Mesothelial cell of epicardium (in vitro differentiated cells): ENCODE data around the gene MAML1. TPM values are rescaled to one million over a fixed set of nuclear protein-coding genes. Genes with fewer than 3 reads are reported as not detected.

Source experiments
- DNase-seq, 2 experiments: peaks; one replicate each; pipeline ENCODE4 v3.0.0; 2021; ENCODE audit warnings: low spot score in 2 of 2; ENCODE audit not compliant: unreplicated experiment in 2 of 2
- H3K27ac Mint-ChIP-seq: 2 replicates; pipeline ENCODE4 v1.8.0; 2021; ENCODE audit warnings: mixed read lengths
- H3K27me3 Mint-ChIP-seq: 2 replicates; pipeline ENCODE4 v1.8.0; 2021; ENCODE audit warnings: low read depth, mixed read lengths
- H3K36me3 Mint-ChIP-seq: 2 replicates; pipeline ENCODE4 v1.8.0; 2021; ENCODE audit warnings: mixed read lengths
- H3K4me1 Mint-ChIP-seq: 2 replicates; pipeline ENCODE4 v1.8.0; 2021; ENCODE audit warnings: mixed read lengths
- H3K4me3 Mint-ChIP-seq: 2 replicates; pipeline ENCODE4 v1.8.0; 2021; ENCODE audit warnings: mild to moderate bottlenecking, moderate library complexity, mixed read lengths
- H3K9me3 Mint-ChIP-seq: 2 replicates; pipeline ENCODE4 v1.8.0; 2021; ENCODE audit warnings: mixed read lengths
- CTCF ChIP-seq: fragments of 200-600 bp; sonication (generic); IDR thresholded peaks from one replicate; pipeline ENCODE4 v1.5.0; 2021; ENCODE audit warnings: antibody characterized with exemption; ENCODE audit not compliant: unreplicated experiment
- total RNA-seq: library from RNA; stranded (reverse); gene quantifications from 3 replicates; pipeline ENCODE4 v1.2.1, GENCODE V29; 2021

The MAML1 gene
- total RNA-seq, 1 donor from 2014 or later = 49.6 TPM

GRCh38 chr5:179697993-179698934 lies 34.4 kb upstream of the MAML1 start:
- Mint-ChIP-seq H3K4me3 (peak overlapping the region; percentile 97), H3K27ac (peak overlapping the region; percentile 100), H3K36me3 (peaks cover 7% of the 10 kb centered on the region), H3K27me3 (no peaks in the 10 kb centered on the region), H3K4me1 (peaks cover 27% of the 10 kb centered on the region), H3K9me3 (no peaks in the 10 kb centered on the region)
- peak; percentile 98 to 99 for DNase-seq
- TF ChIP-seq CTCF = no peak

- Mint-ChIP-seq H3K4me1 (peaks cover 33% of the 10 kb centered on the region), H3K27ac (peak within 1 kb of the TSS; percentile 100), H3K9me3 (no peaks in the 10 kb centered on the region), H3K36me3 (peaks cover 15% of the 10 kb centered on the region), H3K27me3 (no peaks in the 10 kb centered on the region), H3K4me3 (peak within 1 kb of the TSS; percentile 97)
- no peak for DNase-seq
- no peak for TF ChIP-seq CTCF
Measured at GRCh38 chr5:179698935-179699615, 33.5 kb upstream of the MAML1 start, which contains the start of gene CANX. CANX (plus strand) TSS chr5:179698967; CDS start chr5:179705682, 6,715 bp downstream.

- Mint-ChIP-seq H3K27ac (peak overlapping the region; percentile 99), H3K4me3 (peak overlapping the region; percentile 97), H3K4me1 (peaks cover 33% of the 10 kb centered on the region), H3K36me3 (peaks cover 13% of the 10 kb centered on the region), H3K9me3 (no peaks in the 10 kb centered on the region), H3K27me3 (no peaks in the 10 kb centered on the region)
- no peak for TF ChIP-seq CTCF
- DNase-seq = no peak
Measured at GRCh38 chr5:179699616-179700237, 32.9 kb upstream of the MAML1 start.

- Mint-ChIP-seq H3K4me3 (peak overlapping the region; percentile 97), H3K4me1 (peaks cover 36% of the 10 kb centered on the region), H3K27ac (peak overlapping the region; percentile 99), H3K36me3 (peaks cover 14% of the 10 kb centered on the region), H3K27me3 (no peaks in the 10 kb centered on the region), H3K9me3 (no peaks in the 10 kb centered on the region)
- DNase-seq = no peak
- TF ChIP-seq CTCF = no peak
Measured at GRCh38 chr5:179700401-179700918, 32.2 kb upstream of the MAML1 start.

- no peaks in the 10 kb centered on the region for H3K9me3 Mint-ChIP-seq
- no peak for DNase-seq
- no peak for TF ChIP-seq CTCF
- no peak overlapping the region for H3K4me3 Mint-ChIP-seq
- H3K27me3 Mint-ChIP-seq = no peaks in the 10 kb centered on the region
- no peaks in the 10 kb centered on the region for H3K4me1 Mint-ChIP-seq
- H3K36me3 Mint-ChIP-seq = peaks cover 32% of the 10 kb centered on the region
- no peak overlapping the region for H3K27ac Mint-ChIP-seq
Measured at GRCh38 chr5:179716286-179716685, 16.3 kb upstream of the MAML1 start.
